ENCODE measurements around the gene KRTCAP2. TPM values are rescaled to one million over a fixed set of nuclear protein-coding genes. Genes with fewer than 3 reads are reported as not detected.

Gene KRTCAP2
- total RNA-seq, 2 donors from 2014 or later: 106 to 112 TPM

- Histone ChIP-seq H3K27ac (no peak overlapping the region), H3K9me3 (no peaks in the 10 kb centered on the region), H3K4me1 (ENCODE audit: control insufficient read depth in 1 of 2, low read depth in 2 of 2) (no peaks in the 10 kb centered on the region), H3K27me3 (replicated peaks; ENCODE audit: insufficient read depth) (no peaks in the 10 kb centered on the region), H3K36me3 (no peaks in the 10 kb centered on the region), H3K4me3 (no peak overlapping the region)
- no peak for DNase-seq (ENCODE audit: low spot score)
- TF ChIP-seq CTCF (IDR thresholded peaks at IDR 0.05): no peak
- ATAC-seq (ENCODE audit: insufficient number of reproducible peaks, low FRiP score, low read depth): no peak
Measured at GRCh38 chr1:155186794-155187455, 13.8 kb upstream of the KRTCAP2 start.

- H3K27ac ChIP-seq: no peak overlapping the region
- H3K27me3 ChIP-seq (replicated peaks; ENCODE audit: insufficient read depth): no peaks in the 10 kb centered on the region
- no peak for TF ChIP-seq CTCF (IDR thresholded peaks at IDR 0.05)
- DNase-seq (ENCODE audit: low spot score) (no peak), ATAC-seq (ENCODE audit: insufficient number of reproducible peaks, low FRiP score, low read depth) (no peak)
- H3K4me1 ChIP-seq (ENCODE audit: control insufficient read depth in 1 of 2, low read depth in 2 of 2): no peaks in the 10 kb centered on the region
- H3K36me3 ChIP-seq: no peaks in the 10 kb centered on the region
- no peak overlapping the region for H3K4me3 ChIP-seq
- H3K9me3 ChIP-seq: no peaks in the 10 kb centered on the region
Measured at GRCh38 chr1:155186067-155186793, 13.1 kb upstream of the KRTCAP2 start.

- DNase-seq (ENCODE audit: low spot score) (no peak), ATAC-seq (ENCODE audit: insufficient number of reproducible peaks, low FRiP score, low read depth) (no peak)
- TF ChIP-seq CTCF (IDR thresholded peaks at IDR 0.05): no peak
- H3K9me3 ChIP-seq: no peaks in the 10 kb centered on the region
- H3K36me3 ChIP-seq: no peaks in the 10 kb centered on the region
- no peaks in the 10 kb centered on the region for H3K4me1 ChIP-seq (ENCODE audit: control insufficient read depth in 1 of 2, low read depth in 2 of 2)
- H3K4me3 ChIP-seq: no peak overlapping the region
- H3K27me3 ChIP-seq (replicated peaks; ENCODE audit: insufficient read depth): no peaks in the 10 kb centered on the region
- H3K27ac ChIP-seq: no peak overlapping the region
Measured at GRCh38 chr1:155185783-155186066, 12.6 kb upstream of the KRTCAP2 start.

GRCh38 chr1:155184835-155185782 is 12.0 kb upstream of the KRTCAP2 start:
- ATAC-seq (ENCODE audit: insufficient number of reproducible peaks, low FRiP score, low read depth): no peak

More at GRCh38 chr1:155184835-155185782, 12.0 kb upstream of the KRTCAP2 start:
- Histone ChIP-seq H3K4me1 (ENCODE audit: control insufficient read depth in 1 of 2, low read depth in 2 of 2) (no peaks in the 10 kb centered on the region), H3K4me3 (no peak overlapping the region), H3K9me3 (no peaks in the 10 kb centered on the region), H3K27me3 (replicated peaks; ENCODE audit: insufficient read depth) (no peaks in the 10 kb centered on the region), H3K36me3 (no peaks in the 10 kb centered on the region), H3K27ac (no peak overlapping the region)
- DNase-seq (ENCODE audit: low spot score): no peak
- no peak for TF ChIP-seq CTCF (IDR thresholded peaks at IDR 0.05)

Data from thoracic aorta (tissue), 2 donors.